ENCODE results near the gene ACO2. TPM values are rescaled to one million over a fixed set of nuclear protein-coding genes. Genes with fewer than 3 reads are reported as not detected.

Gene ACO2
- total RNA-seq, 2 donors from 2014 or later, result 100 to 177 TPM

GRCh38 chr22:41446057-41446501, 22.8 kb upstream of the ACO2 start:
- H3K9me3 ChIP-seq, result no peaks in the 10 kb centered on the region
- intact Hi-C loops (cut with DNase I), result no loop called here
- H3K36me3 ChIP-seq, result no peaks in the 10 kb centered on the region
- peak; percentile 16 for DNase-seq (ENCODE audit: low spot score)
- H3K27me3 ChIP-seq (replicated peaks; ENCODE audit: insufficient read depth), result no peaks in the 10 kb centered on the region
- H3K4me3 ChIP-seq, result peak overlapping the region; percentile 89 to 99
- peaks cover 2% of the 10 kb centered on the region for H3K4me1 ChIP-seq (replicated peaks)
- TF ChIP-seq CTCF (IDR thresholded peaks at IDR 0.05) (no peak), POLR2AphosphoS5 (IDR thresholded peaks at IDR 0.05) (no peak), POLR2A (IDR thresholded peaks at IDR 0.05) (no peak)
- under 1% methylated on average over 34 of the region's 34 CpGs for WGBS
- H3K27ac ChIP-seq, result peak overlapping the region; percentile 96 to 100

- peaks cover 2% of the 10 kb centered on the region for H3K4me1 ChIP-seq (replicated peaks)
- H3K27ac ChIP-seq, result peak within 1 kb of the TSS; percentile 96 to 100
- H3K4me3 ChIP-seq, result peak within 1 kb of the TSS; percentile 89 to 99
- H3K9me3 ChIP-seq, result no peaks in the 10 kb centered on the region
- no peaks in the 10 kb centered on the region for H3K27me3 ChIP-seq (replicated peaks; ENCODE audit: insufficient read depth)
- H3K36me3 ChIP-seq, result no peaks in the 10 kb centered on the region
- WGBS, result under 1% methylated on average over 46 of the region's 85 CpGs
- DNase-seq (ENCODE audit: low spot score), result peak; percentile 96
- intact Hi-C loops (cut with DNase I), result no loop called here
- peak in 1 of 4 experiments; percentile 3 for TF ChIP-seq CTCF (IDR thresholded peaks at IDR 0.05)
- TF ChIP-seq POLR2A (IDR thresholded peaks at IDR 0.05), result peak; percentile 99
- TF ChIP-seq POLR2AphosphoS5 (IDR thresholded peaks at IDR 0.05), result peak; percentile 99
Measured at GRCh38 chr22:41446639-41447434, 22.1 kb upstream of the ACO2 start, which contains the start of gene TOB2. TOB2 (minus strand) TSS chr22:41446801; CDS start chr22:41437345, 9,456 bp downstream.

GRCh38 chr22:41447435-41448188, 21.3 kb upstream of the ACO2 start:
- intact Hi-C loops (cut with DNase I), result no loop called here
- Histone ChIP-seq H3K27me3 (replicated peaks; ENCODE audit: insufficient read depth) (no peaks in the 10 kb centered on the region), H3K9me3 (no peaks in the 10 kb centered on the region), H3K4me1 (replicated peaks) (peaks cover 2% of the 10 kb centered on the region), H3K27ac (peak overlapping the region; percentile 96 to 100), H3K4me3 (peak overlapping the region; percentile 89 to 99), H3K36me3 (no peaks in the 10 kb centered on the region)
- DNase-seq (ENCODE audit: low spot score), result peak; percentile 60
- TF ChIP-seq CTCF (IDR thresholded peaks at IDR 0.05) (no peak), POLR2AphosphoS5 (IDR thresholded peaks at IDR 0.05) (no peak), POLR2A (IDR thresholded peaks at IDR 0.05) (peak; percentile 39)
- whole genome bisulfite sequencing, result under 1% methylated on average over 63 of the region's 63 CpGs

GRCh38 chr22:41448189-41448808, 20.6 kb upstream of the ACO2 start:
- H3K4me3 ChIP-seq, result peak overlapping the region; percentile 89 to 99
- no peaks in the 10 kb centered on the region for H3K9me3 ChIP-seq
- intact Hi-C loops (cut with DNase I), result no loop called here
- TF ChIP-seq CTCF (IDR thresholded peaks at IDR 0.05) (peak in 1 of 4 experiments; percentile 27), POLR2A (IDR thresholded peaks at IDR 0.05) (peak; percentile 94), POLR2AphosphoS5 (IDR thresholded peaks at IDR 0.05) (peak; percentile 100)
- DNase-seq (ENCODE audit: low spot score), result peak; percentile 96
- no peaks in the 10 kb centered on the region for H3K27me3 ChIP-seq (replicated peaks; ENCODE audit: insufficient read depth)
- peak overlapping the region; percentile 96 to 100 for H3K27ac ChIP-seq
- H3K36me3 ChIP-seq, result no peaks in the 10 kb centered on the region
- WGBS, result under 1% methylated on average over 28 of the region's 28 CpGs
- peaks cover under 1% of the 10 kb centered on the region for H3K4me1 ChIP-seq (replicated peaks)

All from prostate gland (tissue), 2 donors.